NCI-H510A treated with DMSO at 0.1 percent for 48 hours (cell line): ENCODE results near the gene IKBKE.
"Not testable (repeated sequence)": the region's sequence is repeated elsewhere in the genome, so short reads cannot be mapped to it uniquely, and the experiment has no call there.

ENCODE experiments used
- DNase-seq: peaks from one replicate; lab custom pipeline; 2025; lab: John Stamatoyannopoulos, UW

Gene IKBKE

GRCh38 chr1:206476058-206476457 is 5.8 kb downstream of the IKBKE start:
- DNase-seq: no peak

GRCh38 chr1:206476591-206476990 is 6.3 kb downstream of the IKBKE start:
- no peak for DNase-seq

DNA sequence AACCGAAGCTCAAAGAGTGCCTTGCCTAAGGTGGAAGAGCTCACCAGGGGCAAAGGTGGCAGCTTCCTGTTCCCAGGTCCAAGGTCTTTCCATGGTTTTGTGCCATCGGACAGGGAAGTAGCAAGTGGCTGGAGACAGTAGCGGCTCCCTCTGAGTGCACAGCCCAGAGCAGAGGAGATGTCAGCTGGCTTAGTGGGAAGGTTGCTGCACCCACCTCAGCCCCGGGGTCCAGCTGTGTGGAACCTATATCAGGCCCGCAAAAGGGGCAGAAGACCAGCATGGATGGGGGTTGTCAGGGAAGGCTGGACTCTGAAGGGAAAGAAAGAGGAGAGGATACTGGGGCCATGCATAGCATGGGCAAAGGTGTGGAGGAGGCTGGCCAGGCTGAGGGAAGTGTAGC is 6.8 kb downstream of the IKBKE start:
- DNase-seq: no peak

GRCh38 chr1:206477581-206478380 is 7.5 kb downstream of the IKBKE start:
- DNase-seq: no peak

- DNase-seq: no peak
Measured at GRCh38 chr1:206478746-206479145, 8.5 kb downstream of the IKBKE start.

- peak; percentile 42 for DNase-seq
Measured at GRCh38 chr1:206479183-206480125, 9.2 kb downstream of the IKBKE start.

GRCh38 chr1:206480211-206480610 is 9.9 kb downstream of the IKBKE start:
- DNase-seq: no peak

- no peak for DNase-seq
Measured at GRCh38 chr1:206482611-206483010, 12.3 kb downstream of the IKBKE start.

GRCh38 chr1:206483864-206484263 is 13.6 kb downstream of the IKBKE start:
- DNase-seq: not testable (repeated sequence)

GRCh38 chr1:206484901-206485300 is 14.6 kb downstream of the IKBKE start:
- no peak for DNase-seq

DNA sequence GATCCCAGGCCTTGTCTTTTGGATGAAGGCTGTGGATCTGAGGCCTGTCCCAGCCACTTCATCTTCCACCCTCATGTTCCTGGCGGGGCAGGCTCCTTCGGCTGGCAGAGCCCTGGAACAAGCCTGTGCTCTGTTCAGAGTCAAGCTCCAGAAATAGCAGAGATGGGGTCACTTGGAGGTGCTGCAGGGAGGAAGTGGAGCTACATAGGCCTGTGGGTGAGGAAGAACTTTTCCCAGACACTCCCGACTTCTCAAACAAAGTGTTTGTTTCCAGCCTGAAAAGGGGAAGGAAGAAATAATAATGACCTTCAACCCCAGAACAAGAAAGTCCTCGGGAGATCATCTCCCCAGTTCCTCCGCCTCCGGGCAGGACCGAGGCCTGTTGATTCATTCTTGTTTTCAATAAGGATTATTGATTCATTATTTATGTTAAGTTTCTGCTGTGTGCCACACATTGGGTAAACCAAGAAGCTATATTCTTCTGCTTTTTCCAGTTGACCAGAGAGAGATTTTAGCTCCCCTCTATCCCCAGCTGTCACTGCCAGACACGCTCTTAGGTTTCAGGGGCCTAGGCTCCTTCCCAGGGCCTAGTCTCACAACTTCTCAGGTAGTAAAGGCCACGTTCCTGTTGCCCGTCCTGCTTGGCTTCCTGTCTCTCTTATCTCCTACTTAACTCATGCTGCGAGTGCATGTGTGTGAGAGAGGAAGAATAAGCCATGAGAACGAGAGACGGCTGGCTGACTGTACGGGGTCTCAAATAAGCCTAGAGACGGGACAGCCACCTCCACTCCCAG is 16.9 kb downstream of the IKBKE start:
- no peak for DNase-seq

GRCh38 chr1:206487970-206488369 is 17.7 kb downstream of the IKBKE start:
- no peak for DNase-seq

- no peak for DNase-seq
Measured at GRCh38 chr1:206488466-206488865, 18.2 kb downstream of the IKBKE start.

DNA sequence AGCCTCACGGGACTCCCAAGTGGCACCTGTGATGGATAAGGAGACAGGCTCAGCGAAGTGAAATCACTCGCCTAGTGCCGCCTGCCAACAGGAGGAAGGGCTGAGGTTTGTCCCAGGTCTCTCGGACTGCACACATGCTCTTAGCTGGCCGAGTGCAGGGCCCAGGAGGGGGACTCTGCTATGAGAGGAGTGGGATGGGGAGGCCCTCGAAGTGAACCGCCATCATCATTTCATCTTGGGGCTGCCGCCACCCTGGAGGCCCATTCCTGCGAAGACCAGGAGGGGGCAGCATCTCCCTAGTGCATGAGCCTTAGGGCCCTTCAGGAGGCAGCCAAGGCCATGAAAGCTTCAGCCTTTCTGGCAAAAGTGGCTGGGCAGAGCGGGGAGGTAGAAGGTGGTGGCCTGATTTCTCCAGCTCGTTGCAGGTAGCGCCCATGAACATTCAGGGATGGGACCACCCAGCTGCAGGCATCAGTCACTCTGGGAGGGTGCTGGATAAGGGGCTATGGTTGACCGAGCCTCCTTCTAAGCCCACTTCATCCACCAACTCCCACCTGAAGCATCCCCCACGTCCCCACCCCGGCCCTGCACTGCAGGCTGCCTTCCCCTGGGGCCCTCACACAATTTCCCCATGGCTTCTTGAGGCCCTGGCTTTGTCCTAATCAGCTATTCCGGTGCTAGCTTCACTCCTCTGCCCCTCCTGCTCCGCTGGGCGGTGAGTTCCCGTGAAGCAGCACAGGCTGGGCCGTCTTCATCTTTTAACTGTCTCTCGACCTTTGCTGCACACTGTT is 19.9 kb downstream of the IKBKE start:
- DNase-seq: peak; percentile 73

- no peak for DNase-seq
Measured at GRCh38 chr1:206490771-206491405, 20.6 kb downstream of the IKBKE start.

- DNase-seq: no peak
Measured at GRCh38 chr1:206491616-206492015, 21.3 kb downstream of the IKBKE start.

- no peak for DNase-seq
Measured at GRCh38 chr1:206492589-206492988, 22.3 kb downstream of the IKBKE start.

- DNase-seq: no peak
Measured at GRCh38 chr1:206493279-206493678, 23.0 kb downstream of the IKBKE start.

DNA sequence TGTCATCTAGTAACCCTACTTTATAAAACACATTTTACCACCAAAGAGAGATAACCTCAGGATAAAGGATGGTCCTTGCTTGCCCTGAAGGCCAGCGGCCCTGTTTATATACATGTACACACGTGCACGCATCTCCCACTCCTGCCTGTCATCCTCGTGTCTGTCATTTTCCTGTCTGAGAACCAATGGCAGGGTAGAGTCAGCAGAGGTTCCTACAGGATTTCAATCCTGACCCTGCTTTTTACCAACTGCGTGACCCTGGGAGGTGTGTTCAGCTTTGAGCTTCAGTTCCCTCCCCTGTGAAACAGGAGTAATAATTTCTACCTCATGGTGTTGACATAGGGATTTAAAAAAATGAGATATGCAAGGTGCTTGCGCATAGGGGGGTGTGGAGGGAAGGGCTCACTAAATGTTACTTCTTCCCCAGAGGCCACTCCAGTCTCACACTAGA is 24.8 kb downstream of the IKBKE start:
- DNase-seq: no peak

DNA sequence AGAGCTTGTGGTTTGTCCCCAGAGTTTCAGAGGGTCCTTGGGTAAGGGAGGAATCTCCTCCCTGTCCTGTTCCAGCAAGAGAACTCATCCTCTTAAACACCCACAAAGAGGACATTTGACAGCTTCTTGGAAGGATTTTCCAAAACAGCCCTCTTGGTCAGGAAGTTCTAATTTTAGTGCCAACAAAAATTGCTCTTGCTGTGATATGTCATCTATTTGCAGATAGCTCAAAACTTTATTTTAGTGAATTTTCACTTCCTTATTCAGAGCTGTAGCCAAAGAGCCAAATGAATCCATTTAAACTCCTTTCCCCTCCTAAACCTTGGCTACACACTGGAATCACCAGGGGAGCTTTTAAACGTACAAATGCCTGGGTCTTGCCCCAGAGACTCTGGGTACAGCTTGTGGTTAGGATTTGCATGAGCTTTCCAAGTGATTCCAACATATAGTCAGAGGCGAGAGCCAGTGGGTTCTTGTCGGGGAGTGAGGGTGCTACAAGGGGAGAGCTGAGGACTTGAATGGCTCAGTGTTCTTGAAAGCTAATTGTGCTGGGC is 25.3 kb downstream of the IKBKE start:
- DNase-seq: no peak
